ENCODE data around the gene HSD17B12. TPM values are rescaled to one million over a fixed set of nuclear protein-coding genes. Genes with fewer than 3 reads are reported as not detected.

Gene HSD17B12
- total RNA-seq, 1 donor from 2014 or later = 84.9 TPM

DNA sequence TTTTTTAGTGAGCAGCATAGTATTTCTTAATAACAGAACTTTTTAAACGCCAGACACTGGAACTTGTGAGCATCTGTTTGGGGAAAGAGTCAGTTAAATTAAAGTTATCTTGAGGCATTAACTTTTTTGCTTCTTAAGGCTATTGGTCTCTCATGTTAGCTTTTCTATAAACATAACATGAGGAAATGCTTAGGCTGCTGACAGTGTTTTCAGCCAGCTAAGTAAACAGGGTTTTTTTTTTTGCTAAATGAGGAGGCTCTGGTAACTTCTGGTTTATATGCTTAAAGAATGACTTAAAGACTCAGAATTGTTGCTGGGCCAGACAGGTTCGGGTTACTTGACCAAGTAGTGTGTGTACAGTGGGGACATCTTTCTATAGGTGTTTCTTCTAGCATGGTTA lies 104.3 kb downstream of the HSD17B12 start:
- no peak for DNase-seq (ENCODE audit: low spot score, unreplicated experiment)
- Mint-ChIP-seq H3K27ac (no peak overlapping the region), H3K9me3 (ENCODE audit: low read depth) (peaks cover 34% of the 10 kb centered on the region), H3K4me1 (ENCODE audit: low read depth) (no peaks in the 10 kb centered on the region), H3K4me3 (ENCODE audit: low read depth) (no peak overlapping the region), H3K36me3 (ENCODE audit: insufficient read depth) (peaks cover 40% of the 10 kb centered on the region), H3K27me3 (no peaks in the 10 kb centered on the region)
- no peak for TF ChIP-seq CTCF (IDR thresholded peaks at IDR 0.05; ENCODE audit: unreplicated experiment)

GRCh38 chr11:43785318-43785717 lies 104.8 kb downstream of the HSD17B12 start:
- Mint-ChIP-seq H3K27me3 (no peaks in the 10 kb centered on the region), H3K27ac (no peak overlapping the region), H3K4me3 (ENCODE audit: low read depth) (no peak overlapping the region), H3K9me3 (ENCODE audit: low read depth) (peaks cover 34% of the 10 kb centered on the region), H3K36me3 (ENCODE audit: insufficient read depth) (peaks cover 39% of the 10 kb centered on the region), H3K4me1 (ENCODE audit: low read depth) (no peaks in the 10 kb centered on the region)
- no peak for TF ChIP-seq CTCF (IDR thresholded peaks at IDR 0.05; ENCODE audit: unreplicated experiment)
- DNase-seq (ENCODE audit: low spot score, unreplicated experiment) = no peak

GRCh38 chr11:43786016-43786415 lies 105.5 kb downstream of the HSD17B12 start:
- Mint-ChIP-seq H3K27ac (no peak overlapping the region), H3K4me1 (ENCODE audit: low read depth) (no peaks in the 10 kb centered on the region), H3K9me3 (ENCODE audit: low read depth) (peaks cover 32% of the 10 kb centered on the region), H3K27me3 (no peaks in the 10 kb centered on the region), H3K4me3 (ENCODE audit: low read depth) (no peak overlapping the region), H3K36me3 (ENCODE audit: insufficient read depth) (peaks cover 39% of the 10 kb centered on the region)
- TF ChIP-seq CTCF (IDR thresholded peaks at IDR 0.05; ENCODE audit: unreplicated experiment) = no peak
- DNase-seq (ENCODE audit: low spot score, unreplicated experiment) = no peak

DNA sequence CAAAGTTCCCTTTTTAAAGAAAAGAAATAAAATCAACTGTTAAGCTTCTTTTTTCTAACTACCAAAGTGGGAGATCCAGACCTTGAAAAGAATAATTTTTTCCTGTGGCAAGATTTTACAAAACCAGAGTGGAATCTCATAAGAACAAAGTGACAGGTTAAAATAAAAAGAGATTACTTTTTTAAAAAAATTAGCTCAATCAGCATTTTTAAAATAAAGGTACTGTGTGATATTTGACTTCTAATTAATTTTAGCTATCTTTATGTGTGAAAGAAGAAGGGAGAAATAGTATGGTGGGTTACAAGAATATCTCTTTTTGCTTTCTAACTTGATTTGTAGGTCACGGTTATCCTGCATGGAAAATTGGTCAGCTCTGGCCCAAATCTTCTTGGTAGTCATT lies 107.3 kb downstream of the HSD17B12 start:
- TF ChIP-seq CTCF (IDR thresholded peaks at IDR 0.05; ENCODE audit: unreplicated experiment) = no peak
- H3K27me3 Mint-ChIP-seq = no peaks in the 10 kb centered on the region
- no peaks in the 10 kb centered on the region for H3K4me1 Mint-ChIP-seq (ENCODE audit: low read depth)
- peaks cover 23% of the 10 kb centered on the region for H3K9me3 Mint-ChIP-seq (ENCODE audit: low read depth)
- H3K36me3 Mint-ChIP-seq (ENCODE audit: insufficient read depth) = peaks cover 32% of the 10 kb centered on the region
- no peak overlapping the region for H3K27ac Mint-ChIP-seq
- DNase-seq (ENCODE audit: low spot score, unreplicated experiment) = no peak
- no peak overlapping the region for H3K4me3 Mint-ChIP-seq (ENCODE audit: low read depth)

DNA sequence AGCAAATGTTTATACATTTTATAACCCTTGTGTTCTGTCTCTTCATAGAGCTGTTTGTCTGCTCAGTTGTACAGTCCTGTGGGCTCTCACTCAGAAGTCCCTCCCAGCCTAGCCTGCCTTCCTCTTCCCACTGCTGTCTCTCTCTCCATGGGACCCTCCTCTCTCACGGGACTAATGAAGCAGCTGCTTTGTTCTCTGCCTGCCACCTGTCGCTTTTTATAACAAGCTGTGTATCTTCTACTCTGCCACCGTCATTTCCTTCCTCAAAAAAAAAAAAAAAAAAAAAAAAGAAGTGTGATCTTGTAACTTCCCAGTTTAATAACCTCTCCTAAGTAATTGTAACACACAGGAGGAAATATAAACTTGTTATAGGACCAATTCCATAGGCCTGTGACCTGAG lies 107.9 kb downstream of the HSD17B12 start:
- Mint-ChIP-seq H3K4me3 (ENCODE audit: low read depth) (no peak overlapping the region), H3K4me1 (ENCODE audit: low read depth) (no peaks in the 10 kb centered on the region), H3K27me3 (no peaks in the 10 kb centered on the region), H3K9me3 (ENCODE audit: low read depth) (peaks cover 20% of the 10 kb centered on the region), H3K36me3 (ENCODE audit: insufficient read depth) (peaks cover 30% of the 10 kb centered on the region), H3K27ac (peak overlapping the region; percentile 78)
- no peak for DNase-seq (ENCODE audit: low spot score, unreplicated experiment)
- TF ChIP-seq CTCF (IDR thresholded peaks at IDR 0.05; ENCODE audit: unreplicated experiment) = no peak

Data from progenitor cell of endocrine pancreas (in vitro differentiated cells).